Osteocyte (in vitro differentiated cells): ENCODE data around the gene PPP1R1C. TPM values are rescaled to one million over a fixed set of nuclear protein-coding genes. Genes with fewer than 3 reads are reported as not detected.

Source experiments
- DNase-seq: peaks from one replicate; pipeline ENCODE4 v3.0.0; 2021; ENCODE audit warnings: mixed read lengths; ENCODE audit not compliant: unreplicated experiment; ENCODE audit errors: extremely low spot score
- H3K27ac Mint-ChIP-seq: one replicate; pipeline ENCODE4 v1.8.0; 2021; ENCODE audit warnings: mild to moderate bottlenecking, mixed read lengths; ENCODE audit not compliant: unreplicated experiment
- H3K27me3 Mint-ChIP-seq: one replicate; pipeline ENCODE4 v1.8.0; 2021; ENCODE audit warnings: mixed read lengths; ENCODE audit not compliant: unreplicated experiment
- H3K36me3 Mint-ChIP-seq: one replicate; pipeline ENCODE4 v1.8.0; 2021; ENCODE audit warnings: mixed read lengths; ENCODE audit not compliant: unreplicated experiment
- H3K4me1 Mint-ChIP-seq: one replicate; pipeline ENCODE4 v1.8.0; 2021; ENCODE audit warnings: mixed read lengths; ENCODE audit not compliant: unreplicated experiment
- H3K4me3 Mint-ChIP-seq: one replicate; pipeline ENCODE4 v1.8.0; 2021; ENCODE audit warnings: mild to moderate bottlenecking, moderate library complexity, mixed read lengths; ENCODE audit not compliant: unreplicated experiment
- H3K9me3 Mint-ChIP-seq: one replicate; pipeline ENCODE4 v1.8.0; 2021; ENCODE audit warnings: mixed read lengths; ENCODE audit not compliant: unreplicated experiment
- long read RNA-seq: library from polyadenylated mRNA; unstranded; transcript quantifications from one replicate; pipeline ENCODE4 v2.0.0, GENCODE V29; 2021
- total RNA-seq: library from RNA; stranded (reverse); gene quantifications from 2 replicates; pipeline ENCODE4 v1.2.1, GENCODE V29; 2021
- TF ChIP-seq, protein P1 (sequence below): fragments of 200-600 bp; sonication (generic); IDR thresholded peaks from 2 replicates; pipeline ENCODE4 v1.5.0; 2021; ENCODE audit warnings: antibody characterized with exemption, mild to moderate bottlenecking, moderate library complexity

PPP1R1C gene, protein sequence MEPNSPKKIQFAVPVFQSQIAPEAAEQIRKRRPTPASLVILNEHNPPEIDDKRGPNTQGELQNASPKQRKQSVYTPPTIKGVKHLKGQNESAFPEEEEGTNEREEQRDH
- 1.5 and 1.6 TPM in 2 replicates for total RNA-seq
- long read RNA-seq = 0 reads

DNA sequence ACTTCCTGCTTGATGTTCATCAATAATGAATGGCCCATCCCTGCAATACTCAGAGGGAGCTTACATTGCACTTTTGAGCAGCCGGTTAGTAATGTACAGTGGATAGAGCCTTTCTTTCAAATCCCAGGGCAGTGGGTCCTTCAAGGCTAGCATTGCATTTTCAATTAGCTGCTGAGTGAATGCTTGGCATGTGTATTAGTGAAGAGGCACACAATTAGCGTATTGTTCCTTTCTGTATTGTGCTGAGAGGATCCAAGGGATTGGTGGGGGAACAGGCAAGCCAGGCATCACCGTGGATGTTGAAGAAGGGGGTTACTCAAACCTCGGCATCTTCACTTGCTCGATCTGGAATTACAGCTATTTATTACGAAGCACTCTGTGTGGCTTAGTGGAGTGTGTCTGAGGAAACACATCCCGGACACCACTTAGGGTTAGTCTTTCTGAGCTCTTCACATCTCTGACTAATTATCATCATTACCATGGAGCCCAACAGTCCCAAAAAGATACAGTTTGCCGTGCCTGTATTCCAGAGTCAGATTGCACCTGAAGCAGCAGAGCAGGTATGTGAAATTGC lies at the start of gene PPP1R1C:
TSS of gene PPP1R1C (plus strand) at position 222 of the 574 bp plus-strand sequence. CDS start at position 480, 258 bp downstream.
- H3K4me3 Mint-ChIP-seq = no peak within 1 kb of the TSS
- no peaks in the 10 kb centered on the region for H3K9me3 Mint-ChIP-seq
- H3K36me3 Mint-ChIP-seq = no peaks in the 10 kb centered on the region
- DNase-seq = no peak
- no peak within 1 kb of the TSS for H3K27ac Mint-ChIP-seq
- H3K4me1 Mint-ChIP-seq = peaks cover 6% of the 10 kb centered on the region
- TF ChIP-seq, protein P1, sequence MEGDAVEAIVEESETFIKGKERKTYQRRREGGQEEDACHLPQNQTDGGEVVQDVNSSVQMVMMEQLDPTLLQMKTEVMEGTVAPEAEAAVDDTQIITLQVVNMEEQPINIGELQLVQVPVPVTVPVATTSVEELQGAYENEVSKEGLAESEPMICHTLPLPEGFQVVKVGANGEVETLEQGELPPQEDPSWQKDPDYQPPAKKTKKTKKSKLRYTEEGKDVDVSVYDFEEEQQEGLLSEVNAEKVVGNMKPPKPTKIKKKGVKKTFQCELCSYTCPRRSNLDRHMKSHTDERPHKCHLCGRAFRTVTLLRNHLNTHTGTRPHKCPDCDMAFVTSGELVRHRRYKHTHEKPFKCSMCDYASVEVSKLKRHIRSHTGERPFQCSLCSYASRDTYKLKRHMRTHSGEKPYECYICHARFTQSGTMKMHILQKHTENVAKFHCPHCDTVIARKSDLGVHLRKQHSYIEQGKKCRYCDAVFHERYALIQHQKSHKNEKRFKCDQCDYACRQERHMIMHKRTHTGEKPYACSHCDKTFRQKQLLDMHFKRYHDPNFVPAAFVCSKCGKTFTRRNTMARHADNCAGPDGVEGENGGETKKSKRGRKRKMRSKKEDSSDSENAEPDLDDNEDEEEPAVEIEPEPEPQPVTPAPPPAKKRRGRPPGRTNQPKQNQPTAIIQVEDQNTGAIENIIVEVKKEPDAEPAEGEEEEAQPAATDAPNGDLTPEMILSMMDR = no peak
- H3K27me3 Mint-ChIP-seq = no peaks in the 10 kb centered on the region

DNA sequence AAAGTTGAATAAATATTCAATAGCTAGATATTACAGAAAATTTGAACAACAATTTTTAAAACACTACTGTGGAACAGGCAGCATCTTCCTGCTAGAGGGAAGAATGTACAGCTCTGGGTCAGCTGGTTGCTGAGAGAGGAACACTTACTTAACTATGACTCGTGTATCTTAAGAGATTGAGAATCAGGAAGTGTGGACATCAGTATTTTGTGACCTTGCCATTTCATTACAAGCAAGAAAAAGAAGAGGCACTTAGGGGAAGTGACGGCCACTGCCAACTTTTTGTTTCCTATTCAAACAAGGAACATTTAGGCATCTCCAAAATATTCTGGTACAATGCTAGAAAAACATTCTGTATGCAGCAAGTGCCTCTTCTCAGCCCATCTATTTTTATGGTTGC lies 48.2 kb upstream of the PPP1R1C start:
- peaks cover 2% of the 10 kb centered on the region for H3K4me1 Mint-ChIP-seq
- H3K36me3 Mint-ChIP-seq = peaks cover under 1% of the 10 kb centered on the region
- DNase-seq = no peak
- no peak overlapping the region for H3K27ac Mint-ChIP-seq
- TF ChIP-seq, protein P1 = no peak
- H3K4me3 Mint-ChIP-seq = no peak overlapping the region
- H3K9me3 Mint-ChIP-seq = no peaks in the 10 kb centered on the region
- H3K27me3 Mint-ChIP-seq = no peaks in the 10 kb centered on the region

DNA sequence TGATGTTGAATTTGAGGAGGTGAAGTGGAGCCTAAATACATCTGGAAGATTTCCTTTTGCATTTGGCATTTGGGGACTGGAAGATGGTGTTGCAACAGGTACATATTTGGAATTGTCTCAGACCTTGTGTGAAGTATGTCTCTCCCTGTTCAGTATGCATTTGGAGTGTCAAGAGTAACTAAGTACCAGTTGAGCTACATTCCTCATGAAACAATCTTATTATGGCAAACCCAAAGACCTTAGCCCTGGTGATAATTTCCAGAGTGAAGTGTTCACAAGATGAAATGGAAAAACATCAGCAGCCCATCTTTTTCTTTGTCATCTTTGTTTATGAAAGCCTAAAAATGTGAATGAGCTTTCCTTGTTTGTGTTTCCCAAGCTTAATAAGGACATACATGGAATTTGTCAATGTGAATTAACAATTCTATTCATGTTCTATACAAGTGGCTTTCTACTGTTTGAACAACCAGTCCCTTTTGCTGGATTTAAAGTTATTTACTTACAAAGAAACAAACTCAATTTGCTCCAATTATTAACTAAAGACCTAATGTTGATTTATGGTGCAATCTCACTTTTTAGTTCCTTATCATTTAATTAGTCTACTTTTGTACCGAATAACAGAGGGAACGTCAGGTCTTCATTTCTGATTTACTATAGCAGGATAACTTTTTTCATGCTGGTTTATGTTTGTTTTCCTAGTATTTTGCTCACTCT lies 42.1 kb upstream of the PPP1R1C start:
- Mint-ChIP-seq H3K4me1 (peaks cover 16% of the 10 kb centered on the region), H3K4me3 (no peak overlapping the region), H3K36me3 (no peaks in the 10 kb centered on the region), H3K9me3 (no peaks in the 10 kb centered on the region), H3K27me3 (no peaks in the 10 kb centered on the region), H3K27ac (no peak overlapping the region)
- TF ChIP-seq, protein P1 = no peak
- no peak for DNase-seq

DNA sequence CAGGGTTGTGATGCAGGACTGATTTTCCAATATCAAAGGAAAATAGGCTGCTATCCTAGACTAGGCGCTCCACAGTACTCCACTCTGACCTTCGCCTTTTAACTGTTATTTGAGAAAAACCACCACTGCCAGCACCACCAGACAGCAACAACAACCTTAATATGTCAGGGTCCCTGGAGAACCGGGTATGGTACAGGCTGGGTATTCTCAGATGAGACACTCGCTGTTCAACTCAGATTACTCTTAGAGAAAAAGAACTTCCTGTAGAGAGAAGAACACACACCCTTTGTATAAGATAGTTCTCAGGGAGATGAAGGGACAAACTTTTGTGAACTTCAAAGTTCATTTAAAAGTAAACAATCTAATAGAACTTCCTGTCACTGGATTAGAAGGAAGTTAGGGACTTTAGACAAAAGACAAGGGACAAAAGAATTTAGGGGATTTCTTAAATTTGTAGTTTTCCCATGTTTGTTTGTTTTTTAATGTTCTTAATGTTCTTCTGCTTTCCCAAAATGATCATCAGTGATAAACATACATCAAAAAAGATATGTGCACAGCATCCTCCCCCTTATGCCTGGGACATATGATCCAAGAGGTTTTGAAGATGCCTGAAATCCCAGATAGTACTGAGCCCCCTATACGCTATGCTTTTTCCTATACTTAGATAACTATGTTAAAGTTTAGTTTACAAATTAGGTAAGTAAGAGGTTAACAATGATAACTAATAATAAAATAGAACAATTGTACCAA lies 41.3 kb upstream of the PPP1R1C start:
- peaks cover 7% of the 10 kb centered on the region for H3K9me3 Mint-ChIP-seq
- no peaks in the 10 kb centered on the region for H3K36me3 Mint-ChIP-seq
- no peak overlapping the region for H3K4me3 Mint-ChIP-seq
- TF ChIP-seq, protein P1 = no peak
- peaks cover 24% of the 10 kb centered on the region for H3K4me1 Mint-ChIP-seq
- no peak for DNase-seq
- no peak overlapping the region for H3K27ac Mint-ChIP-seq
- H3K27me3 Mint-ChIP-seq = no peaks in the 10 kb centered on the region

DNA sequence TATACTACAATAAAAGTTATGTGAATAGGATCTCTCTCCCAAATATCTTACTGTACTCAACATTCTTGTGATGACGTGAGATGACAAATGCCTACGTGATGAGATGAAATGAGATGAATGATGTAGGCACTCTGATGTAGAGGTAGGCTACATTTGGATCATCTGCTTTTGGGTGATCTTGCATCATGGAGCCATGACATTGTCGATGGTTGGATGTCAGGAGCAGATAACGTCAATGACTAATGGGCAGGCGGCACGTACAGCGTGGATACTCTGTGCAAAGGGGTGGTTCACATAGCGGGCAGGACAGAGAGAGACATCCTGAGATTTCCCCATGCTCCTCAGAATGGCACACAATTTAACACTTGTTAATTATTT lies 40.8 kb upstream of the PPP1R1C start:
- no peaks in the 10 kb centered on the region for H3K36me3 Mint-ChIP-seq
- TF ChIP-seq, protein P1 = no peak
- no peak overlapping the region for H3K4me3 Mint-ChIP-seq
- peaks cover 7% of the 10 kb centered on the region for H3K9me3 Mint-ChIP-seq
- peaks cover 24% of the 10 kb centered on the region for H3K4me1 Mint-ChIP-seq
- DNase-seq = no peak
- no peak overlapping the region for H3K27ac Mint-ChIP-seq
- no peaks in the 10 kb centered on the region for H3K27me3 Mint-ChIP-seq
